ENCODE data around the gene TLN1.
A peak's percentile ranks its signal among the peaks of the same experiment; 100 is the strongest.

The TLN1 gene

DNA sequence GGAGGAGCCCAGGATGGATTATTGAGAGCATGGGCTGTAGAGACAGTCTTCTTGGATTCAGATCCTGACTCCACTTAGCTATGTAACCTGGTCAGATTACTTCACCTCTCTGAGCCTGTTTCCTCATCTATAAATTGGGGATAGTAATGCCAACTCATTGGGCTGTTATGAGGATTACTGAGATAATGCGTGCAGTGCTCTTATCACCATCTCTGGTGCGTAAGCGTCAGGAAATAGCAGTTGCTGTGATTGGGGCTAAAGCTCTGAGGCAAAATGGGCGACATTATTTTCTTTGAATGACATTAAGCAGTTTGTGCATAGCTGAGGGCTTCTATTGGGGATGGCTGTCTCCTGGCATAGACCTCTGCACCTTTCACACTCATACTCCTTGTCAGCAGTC lies 23.1 kb upstream of the TLN1 start:
- no peak for DNase-seq (ENCODE audit: low spot score)

DNA sequence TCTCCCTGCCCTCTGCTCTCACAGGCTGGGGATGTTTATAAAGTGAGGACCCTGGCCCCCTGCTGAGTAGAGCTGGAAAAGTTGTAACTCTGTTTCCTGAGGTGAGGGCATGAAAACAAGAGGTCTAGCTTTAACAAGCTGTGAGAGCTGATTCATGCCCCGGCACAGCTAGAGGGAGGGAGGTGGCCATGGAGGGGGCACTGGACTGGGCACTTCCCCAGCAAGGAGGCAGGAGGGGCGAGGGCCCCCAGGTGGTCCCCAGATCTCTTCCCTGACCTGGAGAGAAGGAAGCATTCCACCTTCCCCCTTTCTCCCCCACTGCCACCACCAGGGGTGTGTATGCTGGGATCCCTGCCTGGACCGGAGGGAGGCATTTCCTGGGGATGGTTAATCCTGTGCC lies 22.3 kb upstream of the TLN1 start, which contains the start of gene MSMP:
Gene MSMP, minus strand, starts transcription at position 13 of the 400 bp plus-strand sequence. CDS start 147 bp downstream, outside the sequence.
- no peak for DNase-seq (ENCODE audit: low spot score)

DNA sequence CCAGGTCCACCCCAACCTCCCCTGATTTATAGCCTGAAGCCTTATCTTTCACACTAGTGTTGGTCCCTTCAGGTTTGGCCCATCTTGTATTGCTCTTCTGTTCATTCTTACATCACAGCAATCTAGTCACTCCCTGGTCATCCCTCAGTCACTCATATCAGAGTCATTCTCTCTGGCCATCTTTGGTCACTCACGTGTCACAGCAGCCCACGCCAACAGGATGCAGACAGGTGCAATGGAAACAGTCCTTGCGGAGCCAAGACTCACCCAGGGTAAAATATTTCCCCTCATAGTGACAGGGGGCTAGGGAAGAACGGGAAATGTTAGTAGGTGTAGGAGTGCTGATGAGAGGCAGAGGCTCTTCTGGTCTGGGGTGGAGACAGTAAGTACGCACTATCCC lies 21.5 kb upstream of the TLN1 start:
- no peak for DNase-seq (ENCODE audit: low spot score)

DNA sequence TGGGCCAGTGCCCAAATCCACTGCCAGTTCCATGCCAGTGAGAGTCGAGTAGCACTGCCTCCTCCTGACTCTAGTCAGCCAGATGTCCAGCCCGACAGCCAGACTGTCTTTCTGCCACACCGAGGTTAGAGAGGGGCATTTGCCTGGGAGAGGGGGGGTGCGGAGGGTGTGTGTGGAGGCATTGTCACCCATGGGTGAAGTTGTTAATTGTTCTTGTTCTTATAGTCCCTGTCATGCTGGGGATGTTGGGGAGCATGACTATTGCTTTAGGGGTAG lies 18.2 kb upstream of the TLN1 start:
- DNase-seq (ENCODE audit: low spot score): no peak

DNA sequence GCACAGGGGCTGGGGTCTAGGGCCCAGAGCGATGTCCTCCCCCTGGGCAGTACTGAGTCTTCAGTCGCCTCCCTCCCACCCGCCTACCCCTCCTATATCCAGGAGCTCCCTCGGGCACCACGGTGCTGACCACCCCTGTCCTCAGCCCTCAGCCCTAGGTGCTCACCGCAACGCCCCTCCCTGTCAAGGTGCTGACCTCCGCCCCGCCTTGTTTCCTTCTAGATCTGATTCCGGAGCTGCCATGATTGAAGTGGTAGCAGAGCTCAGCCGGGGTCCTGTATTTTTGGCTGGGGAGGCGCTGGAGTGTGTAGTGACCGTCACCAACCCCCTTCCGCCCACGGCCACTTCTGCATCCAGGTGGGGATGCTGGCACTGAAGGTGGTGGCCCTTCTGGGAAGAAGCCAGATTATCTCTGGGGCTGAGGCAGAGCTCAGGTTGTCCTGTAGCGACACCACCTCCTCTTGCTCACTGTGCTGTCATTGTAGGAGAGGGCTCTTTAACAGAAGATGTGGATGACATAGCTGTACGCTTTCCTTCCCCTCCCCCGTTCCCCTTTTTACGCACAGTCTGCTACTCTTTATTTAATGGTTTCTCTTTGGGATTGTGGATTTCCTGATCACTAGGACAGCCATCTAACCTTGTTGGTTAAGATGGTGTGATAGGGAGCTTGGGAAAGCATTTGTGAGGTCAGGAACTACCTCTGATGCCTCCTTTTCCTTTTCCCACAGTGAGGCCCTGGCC lies 17.7 kb upstream of the TLN1 start:
- DNase-seq (ENCODE audit: low spot score): peak; percentile 45

DNA sequence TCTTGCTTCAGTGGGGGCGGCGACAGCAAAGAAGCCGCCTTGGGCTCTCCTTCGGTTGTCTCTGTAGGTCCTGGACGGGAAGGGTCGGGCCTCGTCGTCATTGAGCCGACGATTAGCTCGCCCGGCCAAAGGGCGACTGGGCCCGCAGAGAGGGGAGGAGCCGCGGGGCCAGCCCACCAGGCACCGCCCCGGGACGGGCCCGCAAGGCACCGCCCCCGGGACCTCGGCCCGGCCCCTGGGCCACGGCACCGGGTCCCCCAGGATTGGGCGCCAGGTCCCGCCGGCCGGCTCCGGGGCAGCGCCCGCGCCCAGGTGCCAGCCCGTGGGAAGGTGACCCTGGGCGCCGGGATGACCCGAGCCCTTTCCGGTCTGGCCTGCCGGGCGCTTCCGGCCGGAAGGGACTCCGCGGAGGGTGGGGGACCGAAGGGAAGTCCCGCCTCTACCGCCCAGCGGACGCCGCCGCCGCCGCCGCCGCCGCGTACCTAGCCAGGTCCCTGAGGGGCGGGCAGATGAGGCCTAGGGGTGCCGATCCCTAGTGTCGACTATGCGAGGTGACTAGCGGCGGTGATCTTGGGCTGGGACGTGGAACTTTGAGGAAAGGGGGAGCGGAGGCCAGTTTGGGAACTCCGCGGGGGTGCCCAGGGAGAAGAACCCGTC lies 17.0 kb upstream of the TLN1 start, which contains the start of the genes GBA2 and RGP1:
Gene GBA2, minus strand, starts transcription at position 371 of the 657 bp plus-strand sequence. CDS start 524 bp downstream, outside the sequence.
Gene RGP1, plus strand, starts transcription at position 430 of the 657 bp plus-strand sequence. CDS start 469 bp downstream, outside the sequence.
- peak; percentile 54 for DNase-seq (ENCODE audit: low spot score)

DNA sequence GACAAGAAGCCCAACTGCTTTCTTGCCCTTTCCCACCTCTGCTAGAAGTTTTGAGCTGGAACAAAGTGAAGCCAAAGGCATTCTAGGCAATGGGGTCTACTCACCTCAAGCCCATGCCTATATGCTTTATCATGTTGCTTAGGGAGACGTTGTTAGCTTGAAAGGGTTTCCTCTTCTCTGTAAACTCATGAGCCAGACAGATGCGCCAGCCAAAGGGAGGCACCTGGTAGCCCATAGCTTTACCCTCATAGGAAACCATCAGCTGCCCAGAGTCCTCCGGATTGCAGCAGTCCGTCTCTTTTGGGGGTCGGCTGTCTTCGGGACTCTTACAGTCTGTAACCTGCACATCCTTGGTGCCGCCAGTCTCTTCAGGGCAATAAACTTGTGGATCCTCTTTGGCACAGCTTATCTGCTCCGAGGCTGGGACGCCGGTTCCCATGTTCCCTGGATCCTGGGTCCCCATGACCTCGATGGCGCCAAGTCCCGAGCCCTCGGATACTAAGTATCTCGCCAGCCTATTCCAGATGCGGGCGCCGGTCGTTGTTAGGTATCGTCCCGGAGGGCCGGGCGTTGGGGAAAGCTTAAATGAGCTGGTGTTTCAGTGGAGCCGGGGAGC lies 16.4 kb upstream of the TLN1 start:
- no peak for DNase-seq (ENCODE audit: low spot score)

DNA sequence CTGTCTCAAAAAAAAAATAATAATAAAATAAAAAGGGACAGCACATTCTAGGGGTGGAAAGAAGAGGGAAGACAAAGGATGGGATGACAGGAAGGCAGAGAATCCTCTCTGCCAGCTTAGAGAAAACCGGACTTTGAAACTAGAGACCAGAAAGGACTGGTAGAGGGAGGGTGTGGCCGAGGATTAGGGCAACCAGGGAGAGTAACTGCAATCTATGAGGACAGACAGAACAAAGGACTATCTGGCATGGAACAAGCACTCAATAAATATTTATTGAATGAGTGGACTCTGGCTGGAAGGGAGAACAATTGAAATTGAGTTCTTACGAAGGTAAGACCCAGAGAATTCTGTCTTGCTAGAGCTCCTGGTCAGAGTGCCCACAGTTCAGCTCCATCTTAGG lies 14.6 kb upstream of the TLN1 start:
- DNase-seq (ENCODE audit: low spot score): no peak

DNA sequence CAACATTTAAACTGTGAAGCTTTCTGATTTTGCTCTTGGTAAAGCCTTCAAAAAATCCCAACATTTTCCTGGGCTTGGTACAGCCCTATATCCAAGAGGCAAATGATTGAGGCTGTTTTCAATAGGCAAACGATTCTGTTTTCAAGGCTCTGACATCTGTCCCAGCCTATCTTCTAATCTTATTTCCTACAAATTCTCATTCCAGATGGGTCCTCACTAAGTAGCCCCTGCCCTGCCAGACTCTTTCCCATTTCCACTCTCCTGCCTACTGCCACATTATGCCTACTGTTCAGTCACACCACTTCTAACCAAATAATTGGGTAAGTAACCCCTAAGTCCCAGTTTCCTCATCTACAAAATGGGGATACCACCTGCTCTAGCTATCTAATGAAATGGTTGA lies 13.6 kb upstream of the TLN1 start:
- no peak for DNase-seq (ENCODE audit: low spot score)

DNA sequence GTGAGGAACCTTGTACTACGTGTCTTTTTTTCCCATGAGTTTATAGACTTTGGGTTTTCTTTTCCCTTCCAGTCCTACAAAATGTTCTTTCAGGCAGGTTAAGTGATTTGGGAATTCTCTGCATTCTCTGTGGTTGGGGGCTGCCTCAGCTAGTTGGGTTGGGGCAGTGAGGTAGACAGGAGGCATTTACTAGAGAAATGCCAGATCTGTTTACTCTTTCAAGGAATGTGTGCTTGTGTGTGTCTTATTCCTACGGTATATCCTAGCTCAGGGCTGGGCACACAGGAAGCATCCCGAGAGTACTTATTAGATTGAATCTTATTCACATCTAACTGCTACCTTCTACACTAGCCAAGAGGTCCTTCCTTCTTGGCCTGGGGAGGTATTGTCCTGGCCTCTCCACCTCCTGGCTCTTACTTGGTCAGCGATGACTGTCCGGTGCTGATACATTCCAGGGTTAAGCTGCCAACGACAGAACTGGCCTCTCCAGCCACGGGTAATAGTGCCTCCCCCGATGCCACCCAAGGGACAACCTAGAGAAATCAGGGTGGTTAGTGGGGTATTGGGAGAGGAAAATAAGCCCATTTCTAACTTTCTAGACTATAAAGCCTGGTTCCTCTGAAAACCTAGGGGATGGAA lies 12.0 kb upstream of the TLN1 start:
- no peak for DNase-seq (ENCODE audit: low spot score)

DNA sequence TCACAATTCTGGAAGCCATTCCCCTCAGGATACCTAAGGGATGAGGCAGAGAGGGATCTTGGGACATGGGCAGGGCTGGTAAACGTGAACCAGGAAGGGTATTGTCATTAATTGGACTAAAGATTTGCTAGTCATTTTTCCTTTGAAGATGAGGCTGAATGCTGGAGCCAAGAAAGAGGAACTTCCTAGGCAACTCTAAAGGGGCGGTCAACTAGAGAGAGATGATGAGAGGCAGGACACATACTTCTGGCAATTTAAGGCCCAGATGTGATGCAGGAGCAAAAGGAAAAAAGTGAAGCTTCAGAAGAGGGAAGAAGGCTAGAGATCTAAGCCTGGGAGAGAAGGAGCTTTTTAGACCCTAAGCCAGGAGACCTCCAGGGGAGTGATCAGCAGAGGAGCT lies 11.5 kb upstream of the TLN1 start:
- DNase-seq (ENCODE audit: low spot score): no peak

DNA sequence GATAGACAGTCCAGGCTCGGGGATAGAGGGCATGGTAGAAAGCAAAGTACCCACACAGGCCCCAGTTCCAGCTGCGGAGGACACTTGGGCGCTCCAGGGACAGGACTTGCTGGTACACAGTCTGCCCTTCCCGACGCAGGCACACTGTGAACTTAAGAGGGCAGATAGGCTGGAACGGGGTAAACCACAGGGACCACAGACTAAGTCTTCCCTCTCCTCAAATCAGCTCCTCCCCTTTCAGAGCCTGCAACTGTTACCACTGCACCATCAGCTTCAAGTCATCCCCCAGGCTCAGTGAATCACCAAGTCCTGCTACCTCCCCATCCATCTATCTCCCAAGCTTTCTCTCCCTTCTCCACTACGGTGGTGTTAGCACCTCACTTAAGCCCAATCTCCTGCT lies 9.7 kb upstream of the TLN1 start:
- no peak for DNase-seq (ENCODE audit: low spot score)

DNA sequence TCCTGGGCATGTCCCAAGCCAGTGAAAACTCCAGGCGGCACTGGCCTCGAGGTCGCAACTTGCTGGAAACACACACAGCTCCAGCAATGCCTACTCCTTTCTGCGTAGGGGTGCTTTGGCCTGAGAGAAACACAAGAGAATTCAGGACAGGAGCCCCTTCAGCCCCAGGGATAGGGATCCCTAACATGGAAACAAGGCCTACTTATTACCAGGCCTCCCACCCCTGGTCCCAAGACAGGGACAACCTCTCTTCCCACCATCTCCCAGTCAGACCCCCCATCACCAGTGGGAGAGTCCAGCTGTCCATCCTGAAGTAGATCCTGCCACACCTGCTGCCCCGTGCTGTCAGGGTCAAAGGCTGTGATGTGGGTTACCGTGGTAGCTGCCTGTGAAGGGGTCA lies 8.2 kb upstream of the TLN1 start:
- DNase-seq (ENCODE audit: low spot score): no peak

DNA sequence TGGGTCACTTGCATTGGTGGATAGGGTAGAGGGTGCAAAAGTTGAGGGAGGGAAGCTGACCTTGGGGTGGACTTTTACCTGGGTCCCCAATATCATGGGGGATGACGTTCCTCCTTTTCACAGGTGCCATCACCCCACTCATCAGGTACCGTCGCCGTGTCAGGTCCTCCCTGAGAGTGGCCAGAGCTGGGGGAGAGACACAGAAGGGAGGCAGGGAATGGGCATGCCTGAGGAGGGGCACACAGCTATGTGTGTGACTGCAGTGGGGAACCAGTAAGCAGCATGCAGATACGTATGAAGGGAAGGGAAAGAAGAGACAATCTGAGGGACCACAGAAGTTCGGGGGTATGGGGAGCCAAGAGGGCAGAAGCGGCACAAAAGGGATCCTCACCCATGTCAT lies 6.9 kb upstream of the TLN1 start:
- DNase-seq (ENCODE audit: low spot score): no peak

DNA sequence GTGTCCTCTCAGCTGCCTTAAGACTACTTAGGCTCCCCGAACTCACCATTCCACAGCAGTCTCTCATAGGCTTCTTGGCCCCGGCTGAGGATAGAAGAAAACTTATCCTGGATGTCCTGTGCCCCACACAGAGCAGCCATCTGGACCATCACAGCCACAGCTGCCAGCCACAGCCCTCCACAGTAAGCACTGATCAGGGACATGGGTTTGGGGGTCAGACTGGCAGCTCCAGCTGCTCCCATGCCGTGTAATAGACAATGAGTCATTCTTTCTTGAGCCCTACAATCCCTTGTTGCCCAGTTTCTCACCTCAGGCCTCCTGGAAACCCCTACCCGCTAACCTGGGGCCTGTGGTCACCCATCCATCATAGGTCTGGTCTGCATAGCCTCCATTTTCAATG lies 6.2 kb upstream of the TLN1 start:
- DNase-seq (ENCODE audit: low spot score): no peak

DNA sequence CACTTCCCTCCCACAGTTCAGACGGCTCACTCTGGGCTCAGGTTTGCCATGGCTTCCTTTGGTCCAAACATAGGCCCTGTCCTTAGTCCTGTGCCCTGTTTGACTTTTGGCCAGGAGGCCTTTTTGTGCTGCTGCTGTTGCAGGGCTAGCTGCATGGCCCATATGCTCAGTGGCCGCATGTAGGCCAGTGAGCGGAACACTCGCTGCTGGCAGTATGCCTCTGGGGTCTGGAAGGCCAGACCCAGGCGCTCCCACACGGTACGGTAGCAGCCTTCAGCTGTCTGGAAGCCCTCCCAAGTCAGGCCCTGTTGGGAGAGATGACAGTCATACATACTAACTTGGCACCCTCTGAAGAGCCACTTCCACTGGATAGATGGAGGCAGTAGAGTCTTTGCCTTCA lies 5.1 kb upstream of the TLN1 start:
- DNase-seq (ENCODE audit: low spot score): no peak

DNA sequence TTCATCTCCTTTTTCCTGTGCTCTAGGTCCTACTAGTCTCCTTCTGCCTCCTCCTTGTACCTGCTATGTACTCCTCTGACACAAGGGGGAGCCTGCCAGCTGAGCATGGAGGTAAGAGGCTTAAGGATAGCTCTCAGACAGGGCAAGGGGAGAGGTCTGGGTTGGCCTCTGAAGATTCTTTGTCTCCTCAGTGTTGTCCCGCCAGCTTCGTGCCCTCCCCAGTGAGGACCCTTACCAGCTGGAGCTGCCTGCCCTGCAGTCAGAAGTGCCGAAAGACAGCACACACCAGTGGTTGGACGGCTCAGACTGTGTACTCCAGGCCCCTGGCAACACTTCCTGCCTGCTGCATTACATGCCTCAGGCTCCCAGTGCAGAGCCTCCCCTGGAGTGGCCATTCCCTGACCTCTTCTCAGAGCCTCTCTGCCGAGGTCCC lies 4.2 kb upstream of the TLN1 start:
- DNase-seq (ENCODE audit: low spot score): peak; percentile 73

DNA sequence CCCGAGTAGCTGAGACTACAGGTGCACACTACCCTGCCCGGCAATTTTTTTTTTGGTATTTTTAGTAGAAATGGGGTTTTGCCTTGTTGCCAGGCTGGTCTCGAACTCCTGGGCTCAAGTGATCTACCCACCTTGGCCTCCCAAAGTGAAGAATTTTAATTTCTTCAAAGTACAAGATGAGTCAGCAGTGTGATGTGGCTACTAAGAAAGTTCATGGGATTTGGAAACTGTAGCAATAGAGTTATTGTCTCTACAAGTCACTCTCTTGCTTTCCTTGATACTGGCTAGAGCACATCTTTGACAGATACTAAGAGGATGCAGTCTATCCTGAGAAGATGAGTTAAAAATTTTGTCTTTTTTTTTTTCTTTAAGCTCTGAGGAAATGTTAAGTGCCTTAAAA lies 2.1 kb upstream of the TLN1 start:
- no peak for DNase-seq (ENCODE audit: low spot score)

DNA sequence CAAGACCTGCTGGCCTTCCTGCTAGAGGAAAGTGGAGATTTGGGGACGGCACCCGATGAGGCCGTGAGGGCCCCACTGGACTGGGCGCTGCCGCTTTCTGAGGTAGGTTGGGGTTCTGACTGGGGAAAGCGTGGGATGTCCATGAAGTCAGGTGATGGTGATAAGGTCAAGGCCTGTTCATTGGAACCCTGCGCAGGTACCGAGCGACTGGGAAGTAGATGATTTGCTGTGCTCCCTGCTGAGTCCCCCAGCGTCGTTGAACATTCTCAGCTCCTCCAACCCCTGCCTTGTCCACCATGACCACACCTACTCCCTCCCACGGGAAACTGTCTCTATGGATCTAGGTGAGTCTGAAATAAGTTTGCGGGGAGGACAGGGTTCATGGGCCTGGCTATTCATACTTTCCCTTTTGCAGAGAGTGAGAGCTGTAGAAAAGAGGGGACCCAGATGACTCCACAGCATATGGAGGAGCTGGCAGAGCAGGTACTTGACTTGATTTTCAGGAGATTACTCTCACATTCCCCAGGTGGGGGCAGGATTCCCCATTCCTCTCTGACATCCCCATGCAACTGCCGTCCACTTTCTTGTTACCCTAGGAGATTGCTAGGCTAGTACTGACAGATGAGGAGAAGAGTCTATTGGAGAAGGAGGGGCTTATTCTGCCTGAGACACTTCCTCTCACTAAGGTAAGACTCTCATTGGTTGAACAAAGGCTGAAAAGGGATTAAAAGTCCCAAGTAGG lies 976 bp upstream of the TLN1 start:
- DNase-seq (ENCODE audit: low spot score): no peak

DNA sequence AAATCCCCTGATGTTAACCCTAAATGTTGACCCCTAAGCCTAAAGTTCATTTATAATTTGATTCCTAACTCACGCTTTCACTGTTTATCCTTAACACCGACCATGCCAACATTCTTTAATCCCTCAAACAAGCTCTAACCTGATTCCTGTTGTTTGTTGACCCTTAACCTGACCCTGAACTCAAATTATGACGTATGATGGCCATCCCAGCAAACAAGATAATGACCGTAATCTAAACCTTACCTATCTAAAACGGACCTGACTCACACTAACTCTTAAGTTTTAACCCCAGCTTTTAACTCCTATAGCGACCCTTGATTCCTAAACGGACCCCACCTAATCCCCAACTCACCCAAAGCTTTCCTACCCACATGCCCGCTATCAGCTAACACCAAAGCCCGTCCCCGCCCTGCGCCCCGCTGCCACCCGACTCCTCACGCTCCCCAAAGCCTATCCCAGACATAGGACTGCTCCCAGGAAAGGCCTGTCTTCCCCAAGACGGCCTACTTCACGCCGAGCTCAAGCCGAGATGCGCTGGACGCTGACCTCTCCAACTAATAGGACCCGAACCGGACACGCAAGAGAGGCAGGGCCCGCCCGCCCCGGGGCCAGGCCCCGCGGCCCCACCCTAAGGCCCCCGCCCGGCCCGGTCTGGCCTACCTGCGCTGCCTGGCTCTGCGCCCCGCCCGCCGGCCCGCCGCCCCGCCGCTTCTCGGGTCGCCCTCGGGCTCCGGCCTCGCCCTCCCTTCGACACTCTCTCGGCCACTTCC lies 395 bp downstream of the TLN1 start:
- peak; percentile 16 for DNase-seq (ENCODE audit: low spot score)

DNA sequence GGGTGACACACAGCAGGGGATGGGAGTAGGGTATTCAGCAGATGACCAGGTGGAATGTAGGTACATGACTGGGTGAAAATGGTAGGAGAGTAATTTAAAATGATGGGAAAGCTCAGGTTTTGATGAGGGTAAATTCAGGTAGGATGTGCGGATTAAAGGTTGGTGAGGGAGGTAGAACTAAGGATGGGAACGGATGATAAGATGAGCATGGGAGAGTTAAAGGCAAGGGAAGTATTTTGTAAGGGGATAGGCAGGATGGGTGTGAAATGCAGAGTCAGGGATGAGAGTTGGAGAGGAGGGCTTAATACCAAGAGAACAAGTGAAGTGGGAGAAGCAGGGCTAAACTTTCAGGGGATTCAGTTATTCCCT lies 1.5 kb downstream of the TLN1 start:
- no peak for DNase-seq (ENCODE audit: low spot score)

Measured in CD4-positive, alpha-beta T cell treated with Interleukin-6 at 100 ng/mL for 8 hours (primary cell).